ENCODE measurements around the gene SBF2.
A peak's percentile ranks its signal among the peaks of the same experiment; 100 is the strongest.
"Not testable (repeated sequence)": the region's sequence is repeated elsewhere in the genome, so short reads cannot be mapped to it uniquely, and the experiment has no call there.

The SBF2 gene

DNA sequence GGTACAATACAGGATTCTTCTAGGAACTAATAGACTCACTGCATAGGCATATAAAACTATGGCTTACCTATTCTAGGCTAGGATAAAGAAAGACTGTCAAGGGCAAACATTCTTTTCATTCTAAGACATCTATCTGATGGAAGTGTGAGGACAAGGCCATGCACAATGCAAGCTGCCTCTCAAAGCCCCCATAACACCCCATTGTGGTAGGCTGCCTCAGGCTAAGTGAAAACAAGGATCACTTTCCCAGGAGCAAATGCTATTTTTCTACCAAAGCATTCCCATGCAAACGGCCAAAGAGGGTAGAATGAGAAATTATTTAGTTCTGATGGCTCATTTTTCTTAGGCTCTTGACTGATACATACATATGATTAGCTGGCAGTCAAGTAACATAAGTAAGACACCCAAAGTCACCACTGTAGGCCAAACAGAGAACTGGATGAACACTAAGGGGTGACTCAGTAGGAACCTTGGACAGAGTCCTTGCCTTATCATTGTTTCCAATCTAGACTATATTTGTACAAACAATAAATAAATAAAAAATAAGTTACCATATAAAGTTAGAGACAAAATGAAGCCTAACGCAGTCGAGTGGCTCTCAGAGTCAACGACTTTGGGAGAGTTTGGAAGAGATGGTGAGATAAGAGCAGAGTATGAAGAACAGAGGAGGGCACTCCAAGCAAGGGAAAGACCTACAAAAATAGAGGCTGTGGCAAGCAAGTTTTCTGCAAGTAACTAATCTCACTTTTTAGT, 303.6 kb downstream of the SBF2 start:
- peak; percentile 24 for DNase-seq

- not testable (repeated sequence) for DNase-seq
Observed at GRCh38 chr11:9987303-9987702, 306.7 kb downstream of the SBF2 start.

- peak; percentile 46 for DNase-seq
Observed at GRCh38 chr11:9982796-9983579, 311.0 kb downstream of the SBF2 start.

GRCh38 chr11:9982127-9982795, 311.8 kb downstream of the SBF2 start:
- peak; percentile 42 for DNase-seq

DNA sequence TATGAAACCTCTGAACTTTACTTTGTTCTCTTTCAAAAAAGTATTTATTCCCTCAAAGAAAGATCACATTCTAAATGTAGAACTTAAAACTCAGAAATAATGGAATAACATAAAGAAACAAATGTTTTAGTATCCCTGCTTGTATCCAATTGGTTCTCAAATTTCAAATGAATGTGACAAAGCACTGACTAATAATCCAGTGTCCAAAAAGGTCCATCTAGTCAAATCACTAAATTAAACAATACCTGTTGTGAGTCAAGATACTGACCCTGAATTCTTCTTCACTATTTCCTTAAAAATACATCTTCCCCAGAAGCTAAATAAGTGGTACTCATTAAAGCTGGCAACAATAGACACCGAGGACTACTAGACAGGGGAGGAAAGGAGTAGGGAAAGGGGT, 313.1 kb downstream of the SBF2 start:
- no peak for DNase-seq

DNA sequence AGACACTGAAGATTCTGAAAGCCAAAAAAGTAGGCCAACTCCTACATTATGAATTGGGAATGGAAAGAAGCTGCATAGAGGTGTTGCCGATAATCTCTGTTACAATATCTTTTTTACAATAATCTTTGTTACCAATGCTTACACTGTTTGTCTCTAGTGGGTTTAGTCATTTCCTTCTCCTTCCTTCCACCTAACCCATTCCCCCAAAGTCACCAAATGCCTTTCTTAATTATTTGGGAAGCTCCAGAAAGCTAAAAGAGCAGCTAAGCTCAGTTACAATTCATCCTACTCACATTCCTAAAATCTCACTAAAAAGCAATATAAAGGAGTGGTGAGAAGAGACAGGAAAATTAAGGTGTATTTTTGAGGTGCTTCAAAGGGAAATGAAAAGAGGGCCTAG, 316.5 kb downstream of the SBF2 start:
- DNase-seq: no peak

- DNase-seq: no peak
Observed at GRCh38 chr11:9974375-9974774, 319.6 kb downstream of the SBF2 start.

DNA sequence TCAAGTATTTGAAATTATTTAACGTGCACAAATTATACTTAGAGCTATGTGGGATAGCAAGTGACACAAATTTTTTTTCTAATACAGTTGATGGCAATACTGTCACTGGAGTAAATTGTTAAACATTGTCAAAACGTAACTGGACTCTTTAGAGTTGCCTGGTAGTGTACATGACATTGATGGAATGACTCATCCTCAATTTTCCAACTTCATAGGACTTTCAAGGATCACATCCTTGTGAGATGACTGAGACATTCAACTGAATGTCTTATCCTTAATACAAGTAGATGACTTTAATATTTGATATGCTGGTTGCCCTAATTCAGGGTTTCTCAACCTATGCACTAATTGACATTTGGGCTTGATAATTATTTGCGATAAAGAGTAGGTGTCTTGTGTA, 320.1 kb downstream of the SBF2 start:
- peak; percentile 47 for DNase-seq

- peak; percentile 67 for DNase-seq
Observed at GRCh38 chr11:9972989-9973388, 321.0 kb downstream of the SBF2 start.

DNA sequence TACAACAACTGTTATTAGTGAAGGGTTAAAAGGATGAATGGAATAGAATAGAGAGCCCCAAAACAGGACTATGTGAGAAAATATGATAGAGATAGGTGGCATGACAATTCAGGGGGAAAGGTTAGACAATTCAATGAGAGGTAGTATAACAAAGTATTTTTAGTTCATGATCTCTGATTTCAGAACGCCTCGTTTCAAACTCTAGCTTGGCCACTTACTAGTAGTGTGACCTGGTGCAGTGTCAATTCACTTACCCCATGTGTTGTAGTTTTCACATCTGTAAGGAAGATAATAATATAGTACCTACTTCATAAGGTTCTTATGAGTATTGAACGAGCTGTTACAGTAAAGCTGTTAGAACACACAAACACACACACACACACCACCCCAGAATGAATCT, 322.1 kb downstream of the SBF2 start:
- DNase-seq: no peak

- no peak for DNase-seq
Observed at GRCh38 chr11:9969068-9969467, 325.0 kb downstream of the SBF2 start.

DNA sequence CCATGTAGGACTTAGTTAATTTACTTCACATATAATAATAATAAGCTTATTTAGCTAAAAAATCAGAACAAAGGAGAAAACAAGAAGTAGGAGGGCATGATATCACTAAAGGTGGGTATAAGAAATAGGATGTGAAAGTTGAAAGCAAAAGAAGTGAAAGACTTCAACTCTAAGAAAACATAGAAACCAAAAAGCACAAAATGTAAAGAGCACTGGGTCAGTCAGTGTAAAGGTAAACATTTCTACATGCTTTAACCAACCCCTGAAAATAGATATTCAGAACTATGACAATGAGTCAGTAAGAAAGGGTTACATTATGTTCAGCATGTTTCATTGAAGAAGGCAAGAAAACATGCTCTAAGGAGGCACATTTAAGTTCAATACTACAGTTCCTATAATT, 331.3 kb downstream of the SBF2 start:
- no peak for DNase-seq

GRCh38 chr11:9957072-9957471, 336.9 kb downstream of the SBF2 start:
- DNase-seq: no peak

GRCh38 chr11:9956483-9956882, 337.5 kb downstream of the SBF2 start:
- DNase-seq: no peak

- peak; percentile 18 for DNase-seq
Observed at GRCh38 chr11:9955391-9955790, 338.6 kb downstream of the SBF2 start.

DNA sequence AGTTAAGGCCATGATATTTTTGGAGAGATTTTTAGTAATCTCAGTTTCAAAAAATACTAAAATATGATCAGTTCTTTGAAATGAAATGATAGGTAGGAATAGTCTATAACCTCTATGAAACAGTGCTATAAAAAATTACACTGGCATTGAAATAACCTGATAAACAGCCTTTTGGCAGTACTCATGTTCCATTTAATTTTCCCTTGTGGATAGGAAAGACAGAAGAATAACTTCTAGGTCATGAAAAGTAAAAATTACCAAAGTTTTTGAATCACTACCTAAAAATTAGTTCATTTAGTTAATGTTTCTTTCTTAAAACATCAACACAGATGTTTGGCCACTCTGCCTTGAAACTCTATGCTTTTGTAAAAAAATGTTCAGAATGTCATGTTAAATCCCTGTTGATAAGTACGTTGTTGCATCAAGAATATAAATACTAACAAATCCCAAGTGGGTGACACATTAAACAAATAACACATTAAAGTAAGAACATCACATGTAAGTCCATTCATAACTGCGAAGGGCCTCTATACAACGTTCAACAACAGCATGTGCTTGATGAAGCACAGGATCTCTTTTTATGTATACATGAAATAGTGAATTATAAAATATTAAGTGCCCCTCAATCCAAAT, 339.9 kb downstream of the SBF2 start:
- peak; percentile 6 for DNase-seq

DNA sequence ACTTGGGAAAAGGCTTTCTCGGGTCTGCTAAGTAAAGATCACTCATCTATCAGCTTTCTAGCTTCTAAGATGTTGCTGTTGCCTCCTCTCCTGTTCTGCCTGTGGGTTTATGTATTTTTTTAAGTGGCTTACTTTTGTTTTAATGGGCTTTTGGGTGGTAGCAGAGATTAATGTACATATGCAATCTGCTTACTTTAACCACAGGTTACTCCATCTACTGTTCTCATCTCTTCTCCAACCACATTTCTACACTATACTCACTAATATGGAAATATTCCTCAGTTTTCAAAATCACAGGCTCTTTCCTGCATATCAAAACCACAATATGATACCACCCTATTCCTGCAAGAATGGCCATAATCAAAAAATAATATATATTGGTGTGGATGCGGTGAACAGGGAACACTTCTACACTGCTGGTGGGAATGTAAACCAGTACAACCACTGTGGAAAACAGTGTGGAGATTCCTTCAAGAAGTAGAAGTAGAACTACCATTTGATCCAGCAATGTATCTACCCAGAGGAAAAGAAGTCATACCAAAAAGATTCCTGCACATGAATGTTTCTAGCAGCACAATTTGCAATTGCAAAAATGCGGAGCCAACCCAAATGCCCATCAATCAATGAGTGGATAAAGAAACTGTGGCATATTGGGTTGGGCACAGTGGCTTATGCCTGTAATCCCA, 341.4 kb downstream of the SBF2 start:
- no peak for DNase-seq

DNA sequence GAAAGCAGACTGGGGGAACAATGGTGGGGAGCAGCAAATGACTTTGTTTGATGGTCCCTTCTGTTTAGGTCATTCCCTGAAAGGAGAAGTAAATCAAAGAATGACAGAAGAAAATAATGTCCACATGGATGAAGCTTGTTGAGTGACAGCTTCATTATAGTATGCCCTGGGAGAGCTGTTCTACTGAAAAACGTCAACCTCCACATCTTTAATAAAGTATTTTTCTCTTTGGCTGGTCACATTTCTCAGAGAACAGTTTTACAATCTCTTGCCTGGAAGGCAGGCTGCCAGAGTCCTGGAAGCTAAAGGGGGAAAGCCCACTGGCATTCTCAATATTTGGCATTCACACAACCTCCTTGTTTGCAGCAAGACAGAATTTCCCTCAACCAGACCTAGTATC, 342.2 kb downstream of the SBF2 start:
- DNase-seq: no peak

DNA sequence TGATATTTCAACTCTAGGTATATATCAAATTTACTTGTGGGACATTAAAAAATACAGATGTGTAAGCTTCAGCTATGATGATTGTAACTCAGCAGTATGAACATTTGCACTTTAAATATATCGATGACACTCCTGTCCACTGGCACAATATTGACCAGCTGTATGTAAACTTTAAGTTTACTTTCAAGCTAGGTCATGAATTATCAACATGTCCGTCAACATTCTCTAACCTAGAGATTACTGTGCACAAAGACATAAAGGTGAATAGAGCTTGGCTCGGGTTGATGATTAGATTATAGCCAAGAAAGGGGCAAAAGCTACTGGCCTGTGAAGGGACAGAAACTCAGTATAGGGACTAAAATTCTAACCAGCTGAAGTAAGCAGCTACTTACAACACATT, 343.6 kb downstream of the SBF2 start:
- DNase-seq: no peak

DNA sequence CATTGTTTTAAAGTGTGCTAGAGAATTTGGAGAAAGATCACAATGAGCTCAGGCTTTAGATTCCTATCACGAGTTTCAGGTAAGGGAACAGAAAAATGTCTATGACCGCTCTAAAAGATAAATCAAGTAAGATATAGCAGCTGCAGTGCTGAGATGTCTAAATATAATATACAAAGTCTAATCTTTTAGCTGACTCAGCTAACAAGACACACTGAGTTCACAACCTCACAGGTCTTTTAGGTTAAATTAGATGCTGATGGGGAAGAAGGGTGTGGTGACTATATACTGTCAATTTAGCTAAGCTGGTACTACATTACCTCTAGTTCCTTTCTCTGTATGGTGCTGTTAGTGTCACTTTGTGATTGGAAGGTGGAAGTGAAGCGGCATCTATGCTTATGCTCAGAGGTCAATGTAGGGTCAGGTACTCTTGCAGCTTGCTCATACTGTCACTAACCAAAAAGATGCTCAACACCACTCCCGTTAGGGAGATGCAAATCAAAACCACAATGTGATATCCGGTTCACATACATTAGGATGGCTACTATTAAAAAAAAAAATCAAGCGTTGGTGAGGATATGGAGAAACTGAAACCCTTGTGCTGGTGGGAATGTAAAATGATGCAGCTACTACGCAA, 346.7 kb downstream of the SBF2 start:
- no peak for DNase-seq

GRCh38 chr11:9945680-9946079, 348.3 kb downstream of the SBF2 start:
- DNase-seq: peak; percentile 28

Data from EL (cell line).